Measurements from ENCODE around the gene TAL1.

The TAL1 gene

GRCh38 chr1:47226121-47226838, 5.7 kb downstream of the TAL1 start:
- no peak for DNase-seq (ENCODE audit: low spot score)
- no peak for TF ChIP-seq CTCF (conservative IDR thresholded peaks at IDR 0.05; ENCODE audit: low read depth)
- H3K27ac ChIP-seq, result no peak overlapping the region
- ChIA-PET POLR2A (ENCODE audit: low non-redundant PET) (no interaction called here), CTCF (no interaction called here)

- DNase-seq (ENCODE audit: low spot score), result no peak
- CTCF ChIA-PET, result no interaction called here
- H3K27ac ChIP-seq, result no peak overlapping the region
- no peak for TF ChIP-seq CTCF (conservative IDR thresholded peaks at IDR 0.05; ENCODE audit: low read depth)
- POLR2A ChIA-PET (ENCODE audit: low non-redundant PET), result no interaction called here
These were observed 6.5 kb downstream of the TAL1 start for GRCh38 chr1:47225430-47226100.

- TF ChIP-seq CTCF (conservative IDR thresholded peaks at IDR 0.05; ENCODE audit: low read depth), result no peak
- DNase-seq (ENCODE audit: low spot score), result no peak
- ChIA-PET POLR2A (ENCODE audit: low non-redundant PET) (no interaction called here), CTCF (interaction anchor here (0.6 kb wide), 1 partner anchor 161 kb away, joined by 5 read pairs; no protein-coding TSS in a partner anchor)
- no peak overlapping the region for H3K27ac ChIP-seq
These were observed 7.2 kb downstream of the TAL1 start for GRCh38 chr1:47224676-47225399.

GRCh38 chr1:47223921-47224675, 7.9 kb downstream of the TAL1 start:
- CTCF ChIA-PET, result interaction anchor here (0.6 kb wide), 1 partner anchor 160 kb away, joined by 5 read pairs; no protein-coding TSS in a partner anchor

GRCh38 chr1:47223174-47223920, 8.7 kb downstream of the TAL1 start:
- TF ChIP-seq CTCF (conservative IDR thresholded peaks at IDR 0.05; ENCODE audit: low read depth), result no peak
- POLR2A ChIA-PET (ENCODE audit: low non-redundant PET), result no interaction called here
- CTCF ChIA-PET, result no interaction called here
- no peak for DNase-seq (ENCODE audit: low spot score)
- H3K27ac ChIP-seq, result no peak overlapping the region

More at GRCh38 chr1:47223921-47224675, 7.9 kb downstream of the TAL1 start:
- no peak for TF ChIP-seq CTCF (conservative IDR thresholded peaks at IDR 0.05; ENCODE audit: low read depth)
- H3K27ac ChIP-seq, result no peak overlapping the region
- no peak for DNase-seq (ENCODE audit: low spot score)
- POLR2A ChIA-PET (ENCODE audit: low non-redundant PET), result no interaction called here

All from RWPE1 (cell line).